ENCODE measurements around the gene DACT3. TPM values are rescaled to one million over a fixed set of nuclear protein-coding genes. Genes with fewer than 3 reads are reported as not detected.
A peak's percentile ranks its signal among the peaks of the same experiment; 100 is the strongest.

The DACT3 gene
- total RNA-seq, 4 donors from 2014 or later, result 0.68 to 1.8 (median 1.2) TPM

GRCh38 chr19:46697204-46697960, 36.4 kb upstream of the DACT3 start:
- Histone ChIP-seq H3K9me3 (no peaks in the 10 kb centered on the region), H3K27me3 (no peaks in the 10 kb centered on the region), H3K36me3 (peaks cover 88% of the 10 kb centered on the region), H3K27ac (no peak overlapping the region), H3K4me3 (peak overlapping the region; percentile 20), H3K4me1 (peaks cover 13% of the 10 kb centered on the region)
- no peak for TF ChIP-seq POLR2A (IDR thresholded peaks at IDR 0.05)
- peak in 1 of 3 donors; percentile 5 for TF ChIP-seq POLR2AphosphoS5 (IDR thresholded peaks at IDR 0.05)
- 29% methylated on average over 39 of the region's 39 CpGs for WGBS
- DNase-seq (ENCODE audit: low spot score in 2 of 2), result peak; percentile 95 to 97

DNA sequence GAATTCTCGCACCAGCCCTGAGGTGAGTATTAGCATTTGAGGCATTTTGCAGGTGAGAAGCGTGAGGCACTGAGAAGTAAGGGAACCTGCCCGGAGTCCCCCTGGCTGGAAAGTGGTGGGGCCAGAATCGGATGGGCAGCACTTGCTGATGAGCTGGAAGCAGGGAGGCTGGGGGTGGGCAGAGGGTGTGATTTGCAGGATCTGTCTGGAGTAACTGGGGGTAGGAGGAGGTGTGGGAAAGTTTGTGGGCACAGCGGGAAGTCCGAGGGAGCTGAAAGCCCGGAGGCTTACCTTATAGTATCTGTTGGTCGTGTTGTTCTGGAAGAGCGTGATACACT, 35.9 kb upstream of the DACT3 start:
- Histone ChIP-seq H3K27ac (no peak overlapping the region), H3K9me3 (no peaks in the 10 kb centered on the region), H3K27me3 (no peaks in the 10 kb centered on the region), H3K4me1 (peaks cover 13% of the 10 kb centered on the region), H3K4me3 (peak overlapping the region; percentile 20), H3K36me3 (peaks cover 88% of the 10 kb centered on the region)
- no peak for TF ChIP-seq EP300 (IDR thresholded peaks at IDR 0.05)
- TF ChIP-seq POLR2A (IDR thresholded peaks at IDR 0.05), result no peak
- TF ChIP-seq CTCF (IDR thresholded peaks at IDR 0.05), result no peak
- no peak for DNase-seq (ENCODE audit: low spot score in 2 of 2)
- WGBS, result 73% methylated on average over 9 of the region's 9 CpGs

DNA sequence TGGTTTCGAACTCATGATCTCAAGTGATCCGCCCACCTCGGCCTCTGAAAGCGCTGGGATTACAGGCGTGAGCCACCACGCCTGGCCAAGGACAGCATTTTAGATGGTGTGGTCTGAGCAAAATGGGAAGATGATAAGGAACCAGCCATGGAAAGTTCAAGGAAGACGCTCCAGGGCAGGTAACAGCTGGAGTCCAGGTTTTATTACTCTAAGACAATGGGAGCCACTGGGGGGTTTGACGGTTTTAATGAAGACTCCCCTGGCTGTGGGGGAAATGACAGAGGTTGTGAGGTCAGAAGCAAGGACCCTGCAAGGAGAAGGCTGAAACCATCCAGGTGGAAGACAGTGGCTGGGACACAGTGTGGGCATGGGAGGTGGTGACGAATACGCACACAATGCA, 35.1 kb upstream of the DACT3 start:
- TF ChIP-seq CTCF (IDR thresholded peaks at IDR 0.05), result no peak
- no peak for TF ChIP-seq EP300 (IDR thresholded peaks at IDR 0.05)
- no peak for TF ChIP-seq POLR2A (IDR thresholded peaks at IDR 0.05)
- TF ChIP-seq POLR2AphosphoS5 (IDR thresholded peaks at IDR 0.05), result no peak
- peaks cover 88% of the 10 kb centered on the region for H3K36me3 ChIP-seq
- H3K4me3 ChIP-seq, result no peak overlapping the region
- H3K27ac ChIP-seq, result no peak overlapping the region
- no peaks in the 10 kb centered on the region for H3K9me3 ChIP-seq
- H3K4me1 ChIP-seq, result peaks cover 13% of the 10 kb centered on the region
- no peak for DNase-seq (ENCODE audit: low spot score in 2 of 2)
- WGBS, result 96% methylated on average over 10 of the region's 10 CpGs
- no peaks in the 10 kb centered on the region for H3K27me3 ChIP-seq

- Histone ChIP-seq H3K4me3 (no peak overlapping the region), H3K9me3 (no peaks in the 10 kb centered on the region), H3K27me3 (no peaks in the 10 kb centered on the region), H3K36me3 (peaks cover 89% of the 10 kb centered on the region), H3K4me1 (peaks cover 13% of the 10 kb centered on the region), H3K27ac (no peak overlapping the region)
- 94% methylated on average over 20 of the region's 22 CpGs for WGBS
- no peak for TF ChIP-seq POLR2AphosphoS5 (IDR thresholded peaks at IDR 0.05)
- DNase-seq (ENCODE audit: low spot score in 2 of 2), result no peak
These were observed 32.8 kb upstream of the DACT3 start for GRCh38 chr19:46693760-46694159.

DNA sequence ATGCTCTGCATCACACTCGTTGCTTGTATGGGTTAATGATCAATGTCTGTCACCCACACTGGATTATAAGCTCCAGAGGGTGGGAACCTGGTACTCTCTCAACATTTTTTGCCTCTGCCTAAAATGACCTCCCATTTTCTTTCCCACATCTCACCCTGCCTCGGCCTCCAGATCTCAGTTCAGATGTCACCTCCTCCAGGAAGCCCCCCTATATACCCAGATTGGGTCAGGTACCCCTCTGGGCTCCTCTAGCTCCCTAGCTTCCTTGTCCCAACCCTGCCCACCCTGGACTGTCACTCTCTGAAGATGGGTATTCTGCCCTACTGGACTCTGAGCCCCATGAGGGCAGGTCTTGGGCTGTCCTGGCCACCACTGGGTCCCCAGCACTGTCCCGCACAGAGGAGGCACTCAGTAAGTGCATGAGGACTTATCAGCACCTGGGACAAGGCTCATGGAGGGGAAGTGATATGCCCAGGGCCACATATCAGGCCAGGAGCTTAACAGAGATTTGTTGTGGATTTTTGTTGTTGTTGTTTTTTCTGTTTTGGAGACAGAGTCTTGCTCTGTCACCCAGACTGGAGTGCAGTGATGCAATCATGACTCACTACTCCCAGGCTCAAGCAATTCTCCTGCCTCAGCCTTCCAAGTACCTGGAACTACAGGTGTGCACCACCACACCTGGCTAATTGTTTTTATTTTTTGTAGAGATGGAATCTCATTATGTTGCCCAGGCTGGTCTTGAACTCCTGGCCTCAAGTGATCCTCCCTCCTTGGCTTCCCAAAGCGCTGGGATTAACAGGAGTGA, 32.1 kb upstream of the DACT3 start:
- TF ChIP-seq POLR2A (IDR thresholded peaks at IDR 0.05) (no peak), POLR2AphosphoS5 (IDR thresholded peaks at IDR 0.05) (no peak), EP300 (IDR thresholded peaks at IDR 0.05) (no peak), CTCF (IDR thresholded peaks at IDR 0.05) (no peak)
- Histone ChIP-seq H3K36me3 (peaks cover 91% of the 10 kb centered on the region), H3K4me1 (peaks cover 13% of the 10 kb centered on the region), H3K27ac (no peak overlapping the region), H3K4me3 (no peak overlapping the region), H3K9me3 (no peaks in the 10 kb centered on the region), H3K27me3 (no peaks in the 10 kb centered on the region)
- 89% methylated on average over 4 of the region's 4 CpGs for WGBS
- no peak for DNase-seq (ENCODE audit: low spot score in 2 of 2)

DNA sequence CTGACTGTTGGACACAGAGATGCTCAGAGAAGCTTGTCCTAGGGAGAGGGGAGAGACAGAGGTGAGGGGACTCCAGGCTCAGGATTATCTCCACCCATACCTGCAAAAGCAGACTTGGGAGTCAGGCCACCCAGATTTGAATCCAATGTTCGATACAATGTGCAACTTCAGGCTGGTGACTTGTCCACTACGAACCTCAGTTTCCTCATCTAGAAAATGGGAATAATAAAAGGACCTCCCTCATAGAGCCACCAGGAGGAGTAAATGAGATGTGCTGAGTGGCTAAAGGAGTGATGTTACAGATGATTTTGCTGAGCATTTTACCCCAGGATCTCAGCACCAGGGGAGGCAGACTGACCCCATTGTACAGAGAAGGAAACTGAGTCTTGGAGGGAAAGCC, 31.0 kb upstream of the DACT3 start:
- H3K4me3 ChIP-seq, result no peak overlapping the region
- no peak overlapping the region for H3K27ac ChIP-seq
- 100% methylated on average over 2 of the region's 2 CpGs for WGBS
- H3K27me3 ChIP-seq, result no peaks in the 10 kb centered on the region
- H3K9me3 ChIP-seq, result no peaks in the 10 kb centered on the region
- H3K36me3 ChIP-seq, result peaks cover 100% of the 10 kb centered on the region
- peaks cover 1% of the 10 kb centered on the region for H3K4me1 ChIP-seq
- no peak for TF ChIP-seq EP300 (IDR thresholded peaks at IDR 0.05)
- TF ChIP-seq POLR2A (IDR thresholded peaks at IDR 0.05), result no peak
- no peak for TF ChIP-seq POLR2AphosphoS5 (IDR thresholded peaks at IDR 0.05)
- TF ChIP-seq CTCF (IDR thresholded peaks at IDR 0.05), result no peak
- DNase-seq (ENCODE audit: low spot score in 2 of 2), result no peak

Data from suprapubic skin (tissue), 4 donors.